K562 (cell line): ENCODE data around the gene TRAPPC13. TPM values are rescaled to one million over a fixed set of nuclear protein-coding genes. Genes with fewer than 3 reads are reported as not detected.

Source experiments
- ATAC-seq: fragments of 200-7000 bp; cut with Tn5 transposase; 3 replicates; pipeline ENCODE4 v1.9.1; 2020; ENCODE audit warnings: moderate library complexity
- BruUV-seq: library from RNA; stranded (reverse); fragments of 400-500 nt; replicated peaks from 2 replicates; lab custom pipeline; 2021; lab: Mats Ljungman, UMichigan
- CTCF ChIA-PET: fragments of 300-600 bp; formaldehyde crosslinking; extraction: SDS; loops from one replicate; lab custom pipeline; 2021; ENCODE audit warnings: low intra/inter-chr PET ratio; lab: Yijun Ruan, JAX
- POLR2A ChIA-PET: fragments of 300-600, 350-650 bp; sonication (Branson Sonifier 250); formaldehyde crosslinking; extraction: SDS; loops from one replicate; lab custom pipeline; 2021; ENCODE audit warnings: antibody characterized with exemption, inconsistent platforms; lab: Yijun Ruan, JAX
- DNase-seq, 4 experiments: peaks; one replicate each; pipeline versions ENCODE4 v3.0.0 to v3.0.0-alpha.2; 2011 to 2018; ENCODE audit warnings: low spot score in 3 of 4, mixed read lengths in 3 of 4; ENCODE audit errors: extremely low read depth in 1 of 4
- FAIRE-seq: peaks from 2 replicates; lab custom pipeline; 2011; peaks lifted over from hg19 to GRCh38; lab: Jason Lieb, UNC
- H2AFZ ChIP-seq: 2 replicates; pipeline ENCODE4 v1.6.0; 2011; ENCODE audit warnings: low read depth, low read length, control low read depth, inconsistent platforms
- H3K27ac ChIP-seq: fragments of 200-600 bp; 3 replicates; pipeline ENCODE4 v1.8.0; 2011; ENCODE audit warnings: low read depth, mild to moderate bottlenecking, control low read depth, inconsistent platforms, low read length, moderate library complexity, mixed read lengths; ENCODE audit errors: extremely low read depth
- H3K27me3 ChIP-seq, 2 experiments: fragments of 300-600 bp in 1 of 2; 2 replicates in 1 of 2; 3 replicates in 1 of 2; pipeline versions ENCODE4 v1.6.0 to v1.8.0; 2011; ENCODE audit warnings: inconsistent platforms in 2 of 2, low read length in 2 of 2, mild to moderate bottlenecking in 1 of 2, mixed read lengths in 1 of 2, moderate library complexity in 1 of 2; ENCODE audit not compliant: control insufficient read depth in 2 of 2, insufficient read depth in 2 of 2
- H3K36me3 ChIP-seq: fragments of 300-600 bp; 3 replicates; pipeline ENCODE4 v1.8.0; 2011; ENCODE audit warnings: mild to moderate bottlenecking, low read length, inconsistent platforms; ENCODE audit not compliant: control insufficient read depth, insufficient read depth
- H3K4me1 ChIP-seq, 2 experiments: fragments of 200-600 bp in 1 of 2; replicated peaks in 1 of 2; 2 replicates in 1 of 2; 3 replicates in 1 of 2; pipeline versions ENCODE4 v1.5.1 to v1.8.0; 2011; ENCODE audit warnings: inconsistent platforms in 2 of 2, low read length in 2 of 2, mild to moderate bottlenecking in 1 of 2, mixed read lengths in 1 of 2, moderate library complexity in 1 of 2; ENCODE audit not compliant: control insufficient read depth in 2 of 2, insufficient read depth in 2 of 2
- H3K4me2 ChIP-seq: 2 replicates; pipeline ENCODE4 v1.6.1; 2011; ENCODE audit warnings: low read length, control low read depth, inconsistent platforms, mixed read lengths; ENCODE audit not compliant: insufficient read depth
- H3K4me3 ChIP-seq: fragments of 200-600 bp; sonication (generic), shearing (Covaris generic); 2 replicates; pipeline ENCODE4 v1.5.1; 2016; ENCODE audit warnings: control low read depth, inconsistent platforms
- H3K79me2 ChIP-seq: fragments of 200-600 bp; 3 replicates; pipeline ENCODE4 v1.8.0; 2011; ENCODE audit warnings: low read length, inconsistent platforms; ENCODE audit not compliant: control insufficient read depth, insufficient read depth
- H3K9ac ChIP-seq, 2 experiments: 2 replicates each; pipeline versions ENCODE4 v1.6.0 to v1.6.1; 2011; ENCODE audit warnings: low read depth in 2 of 2, low read length in 2 of 2, control low read depth in 1 of 2, inconsistent platforms in 1 of 2, mild to moderate bottlenecking in 1 of 2, mixed read lengths in 1 of 2; ENCODE audit not compliant: insufficient read depth in 1 of 2
- H3K9me1 ChIP-seq: one replicate; pipeline ENCODE4 v1.6.0; 2011; ENCODE audit warnings: inconsistent platforms, mild to moderate bottlenecking, low read length, moderate library complexity; ENCODE audit not compliant: control insufficient read depth, insufficient read depth
- H3K9me3 ChIP-seq: replicated peaks from 2 replicates; pipeline ENCODE4 v1.5.1; 2011; ENCODE audit warnings: low read depth, low read length, inconsistent platforms; ENCODE audit not compliant: control insufficient read depth, insufficient read depth
- H4K20me1 ChIP-seq: replicated peaks from 2 replicates; pipeline ENCODE4 v1.6.1; 2011; ENCODE audit warnings: low read length, inconsistent platforms, mixed read lengths; ENCODE audit not compliant: control insufficient read depth, insufficient read depth
- BACH1 ChIP-seq: fragments of 200-800 bp; sonication (Bioruptor generic); IDR thresholded peaks from 2 replicates; pipeline ENCODE4 v1.6.1; 2016; ENCODE audit warnings: missing genetic modification characterization, missing compliant biosample characterization
- FOXK2 ChIP-seq, 2 experiments: fragments of 450-650 bp; IDR thresholded peaks in 1 of 2; conservative IDR thresholded peaks in 1 of 2; 2 replicates each; pipeline ENCODE4 v1.6.1; 2016; ENCODE audit warnings: low read depth in 2 of 2, mild to moderate bottlenecking in 1 of 2
- HLTF ChIP-seq: fragments of 450-650 bp; IDR thresholded peaks from 2 replicates; pipeline ENCODE4 v1.6.1; 2016
- NEUROD1 ChIP-seq: fragments of 150-350 bp; IDR thresholded peaks from 2 replicates; pipeline ENCODE4 v1.6.1; 2014; ENCODE audit warnings: borderline replicate concordance, low read length, low read depth; ENCODE audit not compliant: partially characterized antibody
- SLC30A9 ChIP-seq: fragments of 250-450 bp; sonication (Bioruptor Pico); IDR thresholded peaks from 2 replicates; pipeline ENCODE4 v1.8.0; 2022; ENCODE audit warnings: mild to moderate bottlenecking, moderate library complexity
- SMARCA5 ChIP-seq: fragments of 450-650 bp; IDR thresholded peaks from 2 replicates; pipeline ENCODE4 v1.6.1; 2016
- SOX6 ChIP-seq: fragments of 450-650 bp; IDR thresholded peaks from 2 replicates; pipeline ENCODE4 v1.6.1; 2014; ENCODE audit warnings: mild to moderate bottlenecking
- TCF7L2 ChIP-seq: fragments of 150-350 bp; IDR thresholded peaks from 2 replicates; pipeline ENCODE4 v1.6.1; 2016; ENCODE audit warnings: low read depth, mild to moderate bottlenecking, low read length, moderate library complexity
- XRCC4 ChIP-seq: IDR thresholded peaks from one replicate; pipeline ENCODE4 v1.6.1; 2011; ENCODE audit not compliant: insufficient read depth, insufficient read length; ENCODE audit errors: extremely low read depth
- ZC3H8 ChIP-seq: fragments of 450-650 bp; IDR thresholded peaks from 2 replicates; pipeline ENCODE4 v1.6.1; 2017
- ZNF239 ChIP-seq: fragments of 250-450 bp; sonication (Bioruptor Pico); IDR thresholded peaks from 2 replicates; pipeline ENCODE4 v1.4.0; 2020; ENCODE audit warnings: mild to moderate bottlenecking
- ZNF24 ChIP-seq: fragments of 450-650 bp; IDR thresholded peaks from 2 replicates; pipeline ENCODE4 v1.6.1; 2016
- in situ Hi-C: fragments of 300-500 bp; cut with MboI; formaldehyde crosslinking; loops from 4 replicates; pipeline ENCODE4 v1.15.0; 2018; ENCODE audit warnings: inconsistent platforms, mixed read lengths
- intact Hi-C: fragments of 100-400 bp; cut with micrococcal nuclease; formaldehyde crosslinking; loops from 2 replicates; pipeline ENCODE4 v1.14.2; 2022
- polyA plus RNA-seq, 8 experiments: library from polyadenylated mRNA; depleted of rRNA in 4 of 8; stranded (reverse) in 5 of 8; unstranded in 3 of 8; fragments of >200 nt; fragmentation: Nextera tagmentation in 2 of 8; fragmentation: Illumina TruSeq in 1 of 8; extraction: Ambion mirVana in 2 of 8; extraction: Trizol in 1 of 8; gene quantifications; 2 replicates each; pipeline versions ENCODE4 v1.2.1 to v1.2.3, GENCODE V29; 2011 to 2014; ENCODE audit warnings: inconsistent platforms in 1 of 8, missing spikeins in 1 of 8
- total RNA-seq, 7 experiments: library from RNA; depleted of rRNA in 6 of 7; stranded (reverse); fragments of >200 nt in 6 of 7; fragmentation: Illumina TruSeq in 2 of 7; extraction: Trizol in 2 of 7; gene quantifications; 2 replicates each; pipeline versions ENCODE4 v1.2.1 to v1.2.3, GENCODE V29; 2011 to 2021; ENCODE audit warnings: low replicate concordance in 1 of 7
- TF ChIP-seq, protein P1 (sequence below), 3 experiments: fragments of 200-800 bp in 1 of 3; sonication (Bioruptor generic) in 1 of 3; sonication (generic) in 1 of 3; formaldehyde crosslinking in 1 of 3; IDR thresholded peaks; 2 replicates each; pipeline versions ENCODE4 v1.6.1 to v1.8.0; 2016 to 2022; ENCODE audit warnings: mild to moderate bottlenecking in 2 of 3, missing compliant biosample characterization in 2 of 3, missing genetic modification characterization in 2 of 3, missing genetic modification reagents in 1 of 3

The TRAPPC13 gene
- total and polyA plus RNA-seq, 9 of the 15 experiments (the other 6 are each of a cell fraction or from before 2014, with no cell fraction given) = 16.2 to 43.8 (median 24.0) TPM

- H3K4me3 ChIP-seq = no peak overlapping the region
- no peaks in the 10 kb centered on the region for H3K9me1 ChIP-seq
- H3K9ac ChIP-seq = no peak overlapping the region
- no peaks in the 10 kb centered on the region for H3K9me3 ChIP-seq
- H4K20me1 ChIP-seq = no peaks in the 10 kb centered on the region
- no peak overlapping the region for H3K4me2 ChIP-seq
- no peak overlapping the region for H2AFZ ChIP-seq
- no peak for DNase-seq
- no peak overlapping the region for H3K27ac ChIP-seq
- H3K36me3 ChIP-seq = peaks cover 78% of the 10 kb centered on the region; the same call in 2 of the 3 replicates
- POLR2A ChIA-PET = no interaction called here
- 0 out of 3 replicates have a peak, but pooled peaks cover 2% of the 10 kb centered on the region for H3K79me2 ChIP-seq
- no peak for FAIRE-seq
- intact Hi-C loops = no loop called here
- no peaks in the 10 kb centered on the region for H3K4me1 ChIP-seq
- CTCF ChIA-PET = no interaction called here
- ATAC-seq = no peak
- H3K27me3 ChIP-seq = no peaks in the 10 kb centered on the region
- BruUV-seq = no TSS peak
- in situ Hi-C loops = no loop called here
- TF ChIP-seq ZNF239 (CRISPR knock-in tag) (no peak), SLC30A9 (CRISPR knock-in tag) (no peak), NEUROD1 (no peak), XRCC4 (no peak), TCF7L2 (no peak), FOXK2 (conservative IDR thresholded peaks at IDR 0.05 in 1 of 2, IDR thresholded peaks at IDR 0.05 in 1 of 2; ENCODE audit: low read depth in 2 of 2) (no peak), SMARCA5 (no peak), BACH1 (tag) (no peak), HLTF (no peak), ZNF24 (no peak), SOX6 (no peak), ZC3H8 (no peak)
- TF ChIP-seq, protein P1, sequence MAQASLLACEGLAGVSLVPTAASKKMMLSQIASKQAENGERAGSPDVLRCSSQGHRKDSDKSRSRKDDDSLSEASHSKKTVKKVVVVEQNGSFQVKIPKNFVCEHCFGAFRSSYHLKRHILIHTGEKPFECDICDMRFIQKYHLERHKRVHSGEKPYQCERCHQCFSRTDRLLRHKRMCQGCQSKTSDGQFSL (CRISPR knock-in tag; IDR thresholded peaks at IDR 0.05) = no peak
- TF ChIP-seq, protein P1 (tag; IDR thresholded peaks at IDR 0.05) = no peak
Measured at GRCh38 chr5:65577141-65577540, 47.7 kb upstream of the TRAPPC13 start.
